GM19023 (cell line): ENCODE results near the gene STX18.
"Not testable (repeated sequence)": the region's sequence is repeated elsewhere in the genome, so short reads cannot be mapped to it uniquely, and the experiment has no call there.

Source experiments
- ATAC-seq: cut with Tn5 transposase; IDR thresholded peaks from one replicate; pipeline ENCODE4 v1.9.1; 2021; ENCODE audit warnings: mild to moderate bottlenecking, moderate library complexity; ENCODE audit not compliant: unreplicated experiment

STX18 gene

GRCh38 chr4:4423706-4424498, 117.9 kb downstream of the STX18 start:
- ATAC-seq = no peak

- no peak for ATAC-seq
Measured at GRCh38 chr4:4422856-4423499, 118.9 kb downstream of the STX18 start.

- not testable (repeated sequence) for ATAC-seq
Measured at GRCh38 chr4:4422117-4422516, 119.7 kb downstream of the STX18 start.

- ATAC-seq = no peak
Measured at GRCh38 chr4:4421356-4421755, 120.5 kb downstream of the STX18 start.

GRCh38 chr4:4420421-4420820, 121.4 kb downstream of the STX18 start:
- no peak for ATAC-seq

- no peak for ATAC-seq
Measured at GRCh38 chr4:4419896-4420295, 122.0 kb downstream of the STX18 start.

- ATAC-seq = no peak
Measured at GRCh38 chr4:4418676-4419390, 123.0 kb downstream of the STX18 start.

GRCh38 chr4:4417886-4418285, 124.0 kb downstream of the STX18 start:
- ATAC-seq = no peak

GRCh38 chr4:4416981-4417380, 124.9 kb downstream of the STX18 start:
- no peak for ATAC-seq

- no peak for ATAC-seq
Measured at GRCh38 chr4:4415806-4416805, 125.7 kb downstream of the STX18 start.

GRCh38 chr4:4415107-4415805, 126.6 kb downstream of the STX18 start:
- no peak for ATAC-seq

- no peak for ATAC-seq
Measured at GRCh38 chr4:4413806-4414205, 128.0 kb downstream of the STX18 start.

- ATAC-seq = no peak
Measured at GRCh38 chr4:4413373-4413725, 128.5 kb downstream of the STX18 start.

GRCh38 chr4:4412641-4413372, 129.0 kb downstream of the STX18 start:
- no peak for ATAC-seq

- ATAC-seq = no peak
Measured at GRCh38 chr4:4411906-4412305, 129.9 kb downstream of the STX18 start.

- no peak for ATAC-seq
Measured at GRCh38 chr4:4410271-4410670, 131.6 kb downstream of the STX18 start.

- ATAC-seq = no peak
Measured at GRCh38 chr4:4409416-4410115, 132.3 kb downstream of the STX18 start.

GRCh38 chr4:4408576-4409335, 133.1 kb downstream of the STX18 start:
- no peak for ATAC-seq
